ENCODE data around the gene TENM4. TPM values are rescaled to one million over a fixed set of nuclear protein-coding genes. Genes with fewer than 3 reads are reported as not detected.
A peak's percentile ranks its signal among the peaks of the same experiment; 100 is the strongest.

Gene TENM4
- total RNA-seq, 1 donor from 2014 or later: 5.1 TPM

GRCh38 chr11:79325851-79326250 lies 115.0 kb downstream of the TENM4 start:
- Histone ChIP-seq H3K4me3 (no peak overlapping the region), H3K79me2 (ENCODE audit: low read depth) (no peaks in the 10 kb centered on the region), H3K36me3 (no peaks in the 10 kb centered on the region), H3K9me3 (ENCODE audit: low read depth) (no peaks in the 10 kb centered on the region), H2AFZ (replicated peaks) (no peak overlapping the region), H3K27me3 (no peaks in the 10 kb centered on the region), H3K4me1 (peaks cover 1% of the 10 kb centered on the region), H3F3A (ENCODE audit: low read depth) (no peaks in the 10 kb centered on the region), H3K27ac (no peak overlapping the region), H3K9ac (no peak overlapping the region), H4K20me1 (ENCODE audit: low read depth) (peaks cover 4% of the 10 kb centered on the region), H3K4me2 (no peak overlapping the region)
- Mint-ChIP-seq H3K36me3 (no peaks in the 10 kb centered on the region), H3K9me3 (no peaks in the 10 kb centered on the region), H3K4me3 (no peak overlapping the region), H3K27ac (no peak overlapping the region), H3K4me1 (peaks cover 19% of the 10 kb centered on the region), H3K27me3 (ENCODE audit: insufficient read depth, low read depth) (peaks cover 1% of the 10 kb centered on the region)
- no peak for DNase-seq (ENCODE audit: low spot score)
- TF ChIP-seq EZH2 (IDR thresholded peaks at IDR 0.05) (no peak), EZH2phosphoT487 (IDR thresholded peaks at IDR 0.05) (no peak), CTCF (IDR thresholded peaks at IDR 0.05) (no peak)

GRCh38 chr11:79321263-79321662 lies 119.6 kb downstream of the TENM4 start:
- Mint-ChIP-seq H3K9me3 (no peaks in the 10 kb centered on the region), H3K4me1 (peaks cover 2% of the 10 kb centered on the region), H3K36me3 (no peaks in the 10 kb centered on the region), H3K27ac (no peak overlapping the region), H3K27me3 (ENCODE audit: insufficient read depth, low read depth) (no peaks in the 10 kb centered on the region), H3K4me3 (no peak overlapping the region)
- Histone ChIP-seq H3K9me3 (ENCODE audit: low read depth) (no peaks in the 10 kb centered on the region), H3K79me2 (ENCODE audit: low read depth) (no peaks in the 10 kb centered on the region), H3K4me2 (no peak overlapping the region), H4K20me1 (ENCODE audit: low read depth) (peaks cover 4% of the 10 kb centered on the region), H3K4me3 (no peak overlapping the region), H2AFZ (replicated peaks) (no peak overlapping the region), H3K27me3 (no peaks in the 10 kb centered on the region), H3K36me3 (no peaks in the 10 kb centered on the region), H3K27ac (no peak overlapping the region), H3F3A (ENCODE audit: low read depth) (no peaks in the 10 kb centered on the region), H3K4me1 (no peaks in the 10 kb centered on the region), H3K9ac (no peak overlapping the region)
- no peak for DNase-seq (ENCODE audit: low spot score)
- TF ChIP-seq EZH2 (IDR thresholded peaks at IDR 0.05) (no peak), CTCF (IDR thresholded peaks at IDR 0.05) (no peak), EZH2phosphoT487 (IDR thresholded peaks at IDR 0.05) (no peak)

GRCh38 chr11:79314906-79315689 lies 125.7 kb downstream of the TENM4 start:
- Mint-ChIP-seq H3K36me3 (no peaks in the 10 kb centered on the region), H3K9me3 (no peaks in the 10 kb centered on the region), H3K27me3 (ENCODE audit: insufficient read depth, low read depth) (peaks cover 4% of the 10 kb centered on the region), H3K4me3 (no peak overlapping the region), H3K27ac (no peak overlapping the region), H3K4me1 (peaks cover 9% of the 10 kb centered on the region)
- Histone ChIP-seq H4K20me1 (ENCODE audit: low read depth) (peaks cover 26% of the 10 kb centered on the region), H3F3A (ENCODE audit: low read depth) (no peaks in the 10 kb centered on the region), H3K9ac (no peak overlapping the region), H3K4me1 (peaks cover 10% of the 10 kb centered on the region), H3K4me2 (no peak overlapping the region), H3K36me3 (no peaks in the 10 kb centered on the region), H3K9me3 (ENCODE audit: low read depth) (no peaks in the 10 kb centered on the region), H3K27ac (no peak overlapping the region), H3K27me3 (no peaks in the 10 kb centered on the region), H3K79me2 (ENCODE audit: low read depth) (no peaks in the 10 kb centered on the region), H3K4me3 (no peak overlapping the region), H2AFZ (replicated peaks) (no peak overlapping the region)
- TF ChIP-seq EZH2 (IDR thresholded peaks at IDR 0.05) (no peak), EZH2phosphoT487 (IDR thresholded peaks at IDR 0.05) (no peak), CTCF (IDR thresholded peaks at IDR 0.05) (no peak)
- peak; percentile 76 for DNase-seq (ENCODE audit: low spot score)

Data from neural progenitor cell (in vitro differentiated cells).